NCI-H1436 treated with DMSO at 0.1 percent for 48 hours (cell line): Measurements from ENCODE around the gene RTL10.

Experiments used
- DNase-seq: peaks from one replicate; lab custom pipeline; 2025; lab: John Stamatoyannopoulos, UW

The RTL10 gene, protein sequence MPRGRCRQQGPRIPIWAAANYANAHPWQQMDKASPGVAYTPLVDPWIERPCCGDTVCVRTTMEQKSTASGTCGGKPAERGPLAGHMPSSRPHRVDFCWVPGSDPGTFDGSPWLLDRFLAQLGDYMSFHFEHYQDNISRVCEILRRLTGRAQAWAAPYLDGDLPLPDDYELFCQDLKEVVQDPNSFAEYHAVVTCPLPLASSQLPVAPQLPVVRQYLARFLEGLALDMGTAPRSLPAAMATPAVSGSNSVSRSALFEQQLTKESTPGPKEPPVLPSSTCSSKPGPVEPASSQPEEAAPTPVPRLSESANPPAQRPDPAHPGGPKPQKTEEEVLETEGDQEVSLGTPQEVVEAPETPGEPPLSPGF

GRCh38 chr22:19854778-19855503 lies at the start of gene RTL10, which contains the start of gene GNB1L:
TSS of gene RTL10 (minus strand) at chr22:19854874. CDS start at chr22:19852261, 2,613 bp downstream.
TSS of gene GNB1L (minus strand) at chr22:19854874. CDS start at chr22:19821355, 33,519 bp downstream.
- DNase-seq = peak; percentile 59

GRCh38 chr22:19904174-19904856 lies 49.6 kb upstream of the RTL10 start:
- DNase-seq = no peak

DNA sequence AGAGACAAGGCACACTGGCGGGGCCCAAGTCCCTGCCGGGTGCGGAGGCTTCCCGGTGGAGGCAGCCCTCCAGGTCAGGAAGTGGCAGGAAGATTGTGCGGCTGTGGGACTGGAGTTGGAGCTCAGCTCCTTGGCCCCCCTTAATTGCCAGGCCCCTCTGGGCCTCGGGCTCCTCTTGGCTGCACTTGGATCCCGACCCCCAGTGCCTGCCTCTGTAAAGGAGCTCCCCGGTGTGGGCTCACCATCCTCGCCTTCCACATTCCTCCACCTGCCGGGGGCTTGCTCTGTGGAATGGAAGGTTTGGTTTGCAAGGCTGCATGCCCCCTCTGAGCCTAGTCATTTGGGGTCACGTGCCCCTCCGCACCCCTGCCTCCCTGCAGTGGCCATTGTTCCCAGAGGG lies 48.8 kb upstream of the RTL10 start:
- no peak for DNase-seq

DNA sequence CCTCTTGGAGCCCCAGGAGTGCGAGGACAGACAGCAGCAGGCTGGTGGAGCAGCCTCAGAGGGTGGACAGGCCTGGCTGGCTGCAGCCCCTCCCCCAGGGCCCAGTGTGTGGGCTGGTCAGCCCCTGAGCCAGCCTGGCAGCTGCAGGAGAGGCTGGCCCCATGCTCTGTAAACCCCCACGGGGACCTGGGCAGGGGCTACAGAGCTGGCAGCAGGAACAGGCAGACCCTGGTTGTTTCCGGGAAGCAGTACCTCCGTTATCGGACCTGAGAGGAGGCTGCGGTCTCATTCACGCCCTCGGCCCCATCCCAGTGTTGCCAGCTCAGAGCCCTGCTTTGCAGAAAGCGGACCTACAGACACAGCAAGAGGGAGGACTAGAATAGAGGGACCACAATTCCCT lies 48.4 kb upstream of the RTL10 start:
- no peak for DNase-seq

GRCh38 chr22:19902245-19902715 lies 47.6 kb upstream of the RTL10 start:
- DNase-seq = peak; percentile 79

- DNase-seq = no peak
Observed at GRCh38 chr22:19901577-19902244, 47.0 kb upstream of the RTL10 start.

GRCh38 chr22:19900707-19901436 lies 46.2 kb upstream of the RTL10 start:
- no peak for DNase-seq

GRCh38 chr22:19898831-19899567 lies 44.3 kb upstream of the RTL10 start:
- no peak for DNase-seq

DNA sequence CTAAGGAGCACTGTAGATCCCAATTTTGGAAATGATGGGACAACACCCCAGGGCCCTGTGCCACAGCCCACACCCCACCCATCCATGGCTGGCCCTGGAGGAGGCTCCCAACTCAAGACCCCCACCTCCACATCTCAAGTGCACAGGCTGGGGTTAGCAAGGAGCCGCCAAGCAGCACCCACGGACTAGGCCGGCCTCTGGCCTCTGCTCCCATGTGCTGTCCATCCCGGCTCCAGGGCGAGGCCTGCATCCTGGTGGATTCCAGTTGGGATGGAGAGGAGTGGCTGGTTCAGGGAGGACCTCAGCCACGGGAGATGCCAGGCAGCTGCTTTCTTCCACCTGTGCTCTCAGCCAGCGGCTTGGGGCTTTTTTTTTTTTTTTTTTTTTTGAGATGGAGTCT lies 43.5 kb upstream of the RTL10 start:
- no peak for DNase-seq

DNA sequence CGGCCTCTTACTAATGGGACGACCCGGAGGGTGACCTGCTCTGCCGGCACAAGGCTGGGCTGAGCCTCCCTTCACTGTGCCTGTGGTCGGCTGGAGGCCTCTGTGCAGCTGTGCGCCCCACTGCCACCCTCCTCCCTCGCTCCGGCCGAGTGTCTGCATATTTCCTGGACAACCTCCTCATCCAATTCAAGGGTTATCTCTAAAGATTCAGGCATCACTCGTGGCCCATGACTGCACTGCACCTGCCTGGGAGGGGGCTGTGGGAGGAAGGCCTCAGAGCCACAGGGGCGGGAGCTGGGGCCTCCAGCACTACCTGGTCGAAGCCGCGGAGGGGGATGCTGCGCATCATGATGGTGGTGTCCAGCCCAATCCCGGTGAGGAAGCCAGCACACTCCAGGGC lies 43.1 kb upstream of the RTL10 start:
- DNase-seq = no peak

- DNase-seq = no peak
Observed at GRCh38 chr22:19896665-19897355, 42.1 kb upstream of the RTL10 start.

DNA sequence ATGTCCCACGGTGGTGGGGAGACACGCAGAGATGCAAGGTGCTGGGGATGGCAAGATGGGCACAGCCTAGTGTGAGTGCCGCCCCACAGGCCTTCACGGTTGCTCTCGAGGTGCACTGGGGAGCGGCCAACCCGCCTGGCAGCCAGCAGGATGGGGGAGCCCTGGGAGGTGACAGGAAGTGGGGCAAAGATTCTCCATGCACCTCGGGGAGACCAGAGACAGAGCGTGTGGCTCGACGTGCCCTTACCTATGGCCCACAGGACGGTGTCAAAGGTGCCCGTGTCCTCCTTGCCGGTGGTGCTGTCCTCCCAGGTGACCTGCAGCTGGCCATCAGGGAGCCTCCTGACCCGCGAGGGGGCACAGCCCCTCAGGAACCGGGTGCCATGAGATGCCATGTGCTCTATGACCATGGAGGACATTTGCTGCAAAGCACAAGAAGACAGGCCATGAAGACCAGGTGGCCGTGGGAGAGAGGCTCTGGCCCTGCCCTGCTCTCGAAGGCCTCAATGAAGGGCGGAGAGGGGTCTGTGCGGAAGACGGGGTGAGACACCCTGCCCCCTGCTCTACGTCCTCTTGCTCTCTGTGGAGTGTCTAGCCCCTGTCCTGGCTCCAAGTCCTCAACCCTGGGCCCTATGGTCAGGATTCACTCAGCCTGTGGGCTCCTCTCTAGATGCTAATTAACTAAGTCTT lies 40.6 kb upstream of the RTL10 start:
- DNase-seq = no peak

GRCh38 chr22:19893363-19893762 lies 38.7 kb upstream of the RTL10 start:
- no peak for DNase-seq

GRCh38 chr22:19892925-19893324 lies 38.3 kb upstream of the RTL10 start:
- DNase-seq = no peak

GRCh38 chr22:19892257-19892879 lies 37.7 kb upstream of the RTL10 start:
- no peak for DNase-seq

GRCh38 chr22:19891317-19892256 lies 36.9 kb upstream of the RTL10 start:
- DNase-seq = no peak

- no peak for DNase-seq
Observed at GRCh38 chr22:19890502-19891316, 36.0 kb upstream of the RTL10 start.
